B cell (primary cell): ENCODE results near the gene LCE1D. TPM values are rescaled to one million over a fixed set of nuclear protein-coding genes. Genes with fewer than 3 reads are reported as not detected.

Experiments
- ATAC-seq: fragments of 200-7000 bp; cut with Tn5 transposase; one replicate; pipeline ENCODE4 v1.10.0; 2021; ENCODE audit warnings: low read depth, mild to moderate bottlenecking, moderate number of reproducible peaks, moderate library complexity
- CTCF ChIA-PET: fragments of 350-600 bp; sonication (Branson Sonifier 250); formaldehyde crosslinking; loops from one replicate; lab custom pipeline; 2021; ENCODE audit warnings: antibody characterized with exemption, inconsistent platforms; lab: Charles Lee
- POLR2A ChIA-PET: fragments of 350-600 bp; sonication (Branson Sonifier 250); formaldehyde crosslinking; loops from one replicate; lab custom pipeline; 2021; ENCODE audit warnings: antibody characterized with exemption; lab: Charles Lee
- DNase-seq: peaks from one replicate; pipeline ENCODE4 v3.0.0; 2013
- H2AFZ ChIP-seq: 2 replicates; pipeline ENCODE4 v1.6.1; 2012; ENCODE audit warnings: mild to moderate bottlenecking, low read depth, low read length; ENCODE audit not compliant: insufficient read depth, poor library complexity, severe bottlenecking
- H3K27ac ChIP-seq, 2 donors: 1 replicate in 1 of 2; 2 replicates in 1 of 2; pipeline ENCODE4 v1.5.1; 2012 to 2013; ENCODE audit warnings: low read length in 2 of 2, mild to moderate bottlenecking in 2 of 2, moderate library complexity in 1 of 2
- H3K27me3 ChIP-seq, 4 experiments: fragments of 200-600 bp in 1 of 4; sonication (generic) in 1 of 4; replicated peaks in 1 of 4; 1 replicate in 2 of 4; 2 replicates in 2 of 4; pipeline versions ENCODE4 v1.6.1 to v1.7.0; 2013 to 2016; ENCODE audit warnings: low read length in 3 of 4, mild to moderate bottlenecking in 2 of 4, mixed read lengths in 1 of 4, moderate library complexity in 1 of 4; ENCODE audit not compliant: insufficient read depth in 4 of 4, control insufficient read depth in 3 of 4; ENCODE audit errors: control extremely low read depth in 1 of 4
- H3K36me3 ChIP-seq, 2 experiments: replicated peaks in 1 of 2; 1 replicate in 1 of 2; 2 replicates in 1 of 2; pipeline versions ENCODE4 v1.6.1 to v1.7.1; 2013; ENCODE audit warnings: low read length in 1 of 2; ENCODE audit not compliant: insufficient read depth in 2 of 2, control insufficient read depth in 1 of 2; ENCODE audit errors: control extremely low read depth in 1 of 2, extremely low read depth in 1 of 2
- H3K4me1 ChIP-seq, 2 donors: fragments of 200-600 bp in 1 of 2; sonication (generic) in 1 of 2; 1 replicate in 1 of 2; 2 replicates in 1 of 2; pipeline versions ENCODE4 v1.5.1 to v1.6.1; 2013 to 2017; ENCODE audit warnings: low read length in 2 of 2; ENCODE audit not compliant: control insufficient read depth in 2 of 2, insufficient read depth in 2 of 2
- H3K4me2 ChIP-seq: replicated peaks from 2 replicates; pipeline ENCODE3; 2012; ENCODE audit warnings: mild to moderate bottlenecking, low read depth, low read length; ENCODE audit not compliant: poor library complexity, severe bottlenecking
- H3K4me3 ChIP-seq, 5 experiments: fragments of 200-600 bp in 1 of 5; sonication (generic) in 1 of 5; 1 replicate in 3 of 5; 2 replicates in 2 of 5; pipeline versions ENCODE4 v1.5.1 to v1.7.0; 2011 to 2016; ENCODE audit warnings: low read length in 4 of 5, mild to moderate bottlenecking in 4 of 5, low read depth in 2 of 5, control low read depth in 1 of 5, moderate library complexity in 1 of 5; ENCODE audit not compliant: insufficient read depth in 1 of 5; ENCODE audit errors: control extremely low read depth in 1 of 5, extremely low read depth in 1 of 5
- H3K79me2 ChIP-seq: fragments of 200-600 bp; sonication (generic); one replicate; pipeline ENCODE4 v1.6.0; 2016; ENCODE audit warnings: low read length; ENCODE audit not compliant: control insufficient read depth, insufficient read depth
- H3K9ac ChIP-seq: fragments of 200-600 bp; sonication (generic); 2 replicates; pipeline ENCODE4 v1.6.1; 2017; ENCODE audit warnings: mild to moderate bottlenecking, low read length, moderate library complexity
- H3K9me3 ChIP-seq, 3 donors: one replicate each; pipeline versions ENCODE4 v1.6.1 to v1.7.1; 2013; ENCODE audit warnings: low read length in 2 of 3; ENCODE audit not compliant: control insufficient read depth in 2 of 3, insufficient read depth in 1 of 3; ENCODE audit errors: control extremely low read depth in 1 of 3
- H4K20me1 ChIP-seq: 2 replicates; pipeline ENCODE4 v1.6.0; 2012; ENCODE audit warnings: mild to moderate bottlenecking, low read length; ENCODE audit not compliant: insufficient read depth, control insufficient read depth, poor library complexity, severe bottlenecking
- H3K27ac Mint-ChIP-seq: one replicate; pipeline ENCODE4 v1.8.0; 2021; ENCODE audit warnings: mixed read lengths
- H3K27me3 Mint-ChIP-seq: one replicate; pipeline ENCODE4 v1.8.0; 2021; ENCODE audit warnings: mixed read lengths
- H3K4me1 Mint-ChIP-seq: one replicate; pipeline ENCODE4 v1.8.0; 2021; ENCODE audit warnings: mixed read lengths
- H3K4me3 Mint-ChIP-seq: one replicate; pipeline ENCODE4 v1.8.0; 2021; ENCODE audit warnings: mixed read lengths
- H3K9me3 Mint-ChIP-seq: one replicate; pipeline ENCODE4 v1.8.0; 2022; ENCODE audit warnings: mixed read lengths; ENCODE audit not compliant: insufficient read depth
- CTCF ChIP-seq: fragments of 200-600 bp; IDR thresholded peaks from one replicate; pipeline ENCODE4 v1.8.0; 2022; ENCODE audit warnings: antibody characterized with exemption, mild to moderate bottlenecking
- EZH2 ChIP-seq: IDR thresholded peaks from 2 replicates; pipeline ENCODE4 v1.6.1; 2012; ENCODE audit warnings: borderline replicate concordance, low read depth, mild to moderate bottlenecking, moderate library complexity, low read length; ENCODE audit not compliant: insufficient read depth, poor library complexity, severe bottlenecking
- WGBS: methylation state at CpG from one replicate; pipeline ENCODE4 v1.1.5; 2013; ENCODE audit warnings: missing lambda C conversion rate; ENCODE audit not compliant: insufficient coverage; 5-methylcytosine and 5-hydroxymethylcytosine counted together
- intact Hi-C: fragments of 100-400 bp; cut with micrococcal nuclease; formaldehyde crosslinking; loops from one replicate; pipeline ENCODE4 v1.10.0; 2022
- polyA plus RNA-seq: library from polyadenylated mRNA; depleted of rRNA; stranded (reverse); fragments of >200 nt; gene quantifications from 2 replicates; pipeline ENCODE4 v1.2.3, GENCODE V29; 2012
- total RNA-seq, 2 donors: library from RNA; stranded (reverse); fragments of 120-200 nt in 1 of 2; gene quantifications; 1 replicate in 1 of 2; 2 replicates in 1 of 2; pipeline versions ENCODE4 v1.2.3 to v1.2.4, GENCODE V29; 2013 to 2022

LCE1D gene
- total and polyA plus RNA-seq, 2 donors (not counting 1 experiment from before 2014, with no cell fraction given) = not detected

- Histone ChIP-seq H3K27me3 (peaks cover 0 to 12% (median 5%) of the 10 kb centered on the region in 4 experiments), H3K27ac (no peak overlapping the region), H3K79me2 (no peaks in the 10 kb centered on the region), H4K20me1 (no peaks in the 10 kb centered on the region), H2AFZ (no peak overlapping the region), H3K4me3 (no peak overlapping the region), H3K4me2 (no peak overlapping the region), H3K4me1 (peaks cover 4% of the 10 kb centered on the region in 2 donors), H3K36me3 (no peaks in the 10 kb centered on the region), H3K9ac (no peak overlapping the region), H3K9me3 (no peaks in the 10 kb centered on the region)
- DNase-seq (no peak), ATAC-seq (no peak)
- Mint-ChIP-seq H3K27me3 (peaks cover 35% of the 10 kb centered on the region), H3K27ac (no peak overlapping the region), H3K9me3 (no peaks in the 10 kb centered on the region), H3K4me3 (no peak overlapping the region), H3K4me1 (peaks cover 6% of the 10 kb centered on the region)
- no peak for TF ChIP-seq EZH2
- no peak for TF ChIP-seq CTCF
- CTCF ChIA-PET = no interaction called here
- POLR2A ChIA-PET = no interaction called here
- intact Hi-C loops = no loop called here
Measured at GRCh38 chr1:152824964-152825363, 28.4 kb downstream of the LCE1D start.

- Histone ChIP-seq H2AFZ (no peak within 1 kb of the TSS), H3K4me3 (no peak within 1 kb of the TSS), H3K27ac (no peak within 1 kb of the TSS), H3K27me3 (peaks cover 0 to 12% (median 5%) of the 10 kb centered on the region in 4 experiments), H3K9ac (no peak within 1 kb of the TSS), H3K79me2 (no peaks in the 10 kb centered on the region), H3K4me1 (no peaks in the 10 kb centered on the region), H3K36me3 (no peaks in the 10 kb centered on the region), H3K4me2 (no peak within 1 kb of the TSS), H3K9me3 (no peaks in the 10 kb centered on the region), H4K20me1 (no peaks in the 10 kb centered on the region)
- TF ChIP-seq EZH2 = no peak
- TF ChIP-seq CTCF = no peak
- ChIA-PET CTCF (no interaction called here), POLR2A (no interaction called here)
- Mint-ChIP-seq H3K27me3 (peaks cover 41% of the 10 kb centered on the region), H3K27ac (no peak within 1 kb of the TSS), H3K4me1 (no peaks in the 10 kb centered on the region), H3K4me3 (no peak within 1 kb of the TSS), H3K9me3 (no peaks in the 10 kb centered on the region)
- ATAC-seq (no peak), DNase-seq (no peak)
- WGBS = 86% methylated on average over 2 of the region's 2 CpGs
- intact Hi-C loops = no loop called here
Measured at GRCh38 chr1:152827173-152827572, 30.7 kb downstream of the LCE1D start, which contains the start of gene LCE1A. Gene LCE1A (plus strand): TSS chr1:152827473. CDS start chr1:152827473, 0 bp downstream.
